Activated gamma-delta T cell treated with Interleukin-2 at 50 U/mL for 16 hours (primary cell): ENCODE data around the gene PCYOX1L.

Experiments used
- DNase-seq: peaks from one replicate; pipeline ENCODE4 v3.0.0-alpha.2; 2020

Gene PCYOX1L, protein sequence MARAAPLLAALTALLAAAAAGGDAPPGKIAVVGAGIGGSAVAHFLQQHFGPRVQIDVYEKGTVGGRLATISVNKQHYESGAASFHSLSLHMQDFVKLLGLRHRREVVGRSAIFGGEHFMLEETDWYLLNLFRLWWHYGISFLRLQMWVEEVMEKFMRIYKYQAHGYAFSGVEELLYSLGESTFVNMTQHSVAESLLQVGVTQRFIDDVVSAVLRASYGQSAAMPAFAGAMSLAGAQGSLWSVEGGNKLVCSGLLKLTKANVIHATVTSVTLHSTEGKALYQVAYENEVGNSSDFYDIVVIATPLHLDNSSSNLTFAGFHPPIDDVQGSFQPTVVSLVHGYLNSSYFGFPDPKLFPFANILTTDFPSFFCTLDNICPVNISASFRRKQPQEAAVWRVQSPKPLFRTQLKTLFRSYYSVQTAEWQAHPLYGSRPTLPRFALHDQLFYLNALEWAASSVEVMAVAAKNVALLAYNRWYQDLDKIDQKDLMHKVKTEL

DNA sequence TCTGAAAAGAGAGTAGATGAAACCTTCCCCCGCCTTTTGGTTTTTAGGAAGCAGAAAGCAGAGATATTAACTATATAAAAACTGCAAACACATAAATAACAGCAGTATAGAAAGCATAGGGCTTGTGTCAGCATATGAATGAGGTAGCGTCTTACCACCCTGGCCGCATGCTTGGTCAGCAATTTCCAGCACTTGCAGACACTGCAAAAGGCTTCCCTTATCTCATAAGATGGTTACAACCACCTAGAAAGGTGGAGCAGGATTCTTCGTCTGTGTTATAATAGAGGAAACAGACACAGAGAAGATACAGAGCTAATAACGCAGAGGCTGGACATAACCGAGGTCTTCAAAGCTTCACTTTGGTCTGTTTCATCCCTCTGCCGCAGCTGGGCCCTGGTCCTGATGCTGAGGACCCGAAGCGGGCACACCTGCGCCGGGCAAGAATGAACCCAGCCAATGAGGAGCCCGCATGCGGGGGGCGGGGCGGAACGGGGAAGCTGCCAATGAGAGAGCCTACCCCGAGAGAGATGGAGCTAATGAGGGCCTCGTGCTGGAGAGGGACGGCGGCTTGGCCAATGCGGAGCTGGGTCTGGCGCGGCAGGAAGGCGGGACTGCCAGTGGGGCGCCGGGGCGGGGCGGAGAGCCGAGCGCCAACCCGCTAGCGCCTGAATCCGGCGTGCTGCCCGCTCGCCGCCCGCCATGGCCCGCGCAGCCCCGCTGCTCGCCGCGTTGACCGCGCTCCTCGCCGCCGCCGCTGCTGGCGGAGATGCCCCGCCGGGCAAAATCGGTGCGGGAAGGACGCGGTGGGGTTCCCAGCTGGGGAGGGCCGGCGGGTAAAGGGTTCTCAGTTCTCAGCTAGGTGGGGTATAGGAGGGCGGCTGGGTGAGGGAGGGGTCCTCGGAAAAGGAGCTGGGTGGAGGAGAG, at the start of gene PCYOX1L:
PCYOX1L (plus strand) TSS at position 677 of the 924 bp plus-strand sequence; CDS start at position 700, 23 bp downstream.
- peak; percentile 89 for DNase-seq

GRCh38 chr5:149309354-149309753, 48.5 kb upstream of the PCYOX1L start:
- DNase-seq = no peak

- no peak for DNase-seq
These were observed 47.4 kb upstream of the PCYOX1L start for GRCh38 chr5:149310488-149310887.

- DNase-seq = no peak
These were observed 46.7 kb upstream of the PCYOX1L start for GRCh38 chr5:149310947-149311658.

DNA sequence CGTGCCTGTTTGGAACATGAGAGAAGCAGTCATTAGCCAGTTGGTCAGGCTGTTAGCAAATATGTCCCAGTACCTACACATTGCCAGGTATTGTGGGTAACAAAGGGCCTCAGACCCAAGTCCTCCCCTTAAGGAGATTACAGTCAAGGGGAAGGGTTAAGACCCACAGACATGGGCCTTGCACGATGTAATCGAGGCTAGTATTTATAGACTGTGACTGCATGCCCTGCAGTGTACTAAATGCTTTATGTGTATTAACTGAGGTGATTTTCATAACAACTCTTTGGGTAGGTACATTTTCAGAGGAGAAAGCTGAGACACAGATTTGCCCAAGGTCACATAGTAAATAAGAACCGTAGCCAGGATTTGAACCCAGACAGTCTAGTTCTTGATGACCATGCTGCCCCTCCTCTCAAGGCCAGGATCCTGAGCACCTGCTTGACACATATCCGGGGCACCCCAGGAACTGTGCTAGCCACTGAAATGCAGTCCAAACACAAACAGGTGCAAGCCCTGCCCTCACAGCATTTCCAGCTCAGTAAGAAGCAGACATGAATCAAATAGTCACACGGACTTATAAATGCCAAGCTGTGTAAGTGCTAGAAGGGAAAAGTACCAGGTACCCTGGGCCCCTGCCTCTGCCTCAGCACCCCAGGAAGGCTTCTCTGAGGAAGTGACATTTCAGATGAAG, 44.5 kb upstream of the PCYOX1L start:
- DNase-seq = no peak

DNA sequence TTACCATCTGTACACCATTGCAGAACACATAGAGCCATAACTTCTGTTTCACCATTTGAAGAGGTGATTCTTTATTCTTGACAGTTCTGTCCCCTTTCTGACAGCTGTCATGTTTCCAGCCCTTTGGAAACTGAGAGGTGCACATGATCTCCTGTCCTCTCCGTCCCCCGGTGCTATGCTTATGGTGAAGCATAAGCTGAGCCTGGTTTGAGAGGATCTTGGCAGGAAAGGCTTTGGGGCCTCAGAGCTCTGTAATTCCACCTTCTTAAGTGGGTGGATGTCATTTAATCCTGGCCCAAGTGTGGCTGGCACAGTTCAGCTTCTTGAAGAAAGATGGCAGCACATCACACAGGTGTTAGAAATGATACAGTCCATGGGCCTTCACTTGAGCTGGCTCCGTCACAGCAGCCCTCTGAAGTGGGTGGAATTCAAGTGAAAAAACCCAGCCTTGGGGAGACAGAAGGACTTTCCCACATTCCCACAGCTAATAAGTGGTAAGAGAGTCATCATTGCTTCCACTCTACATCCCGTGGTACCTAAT, 43.2 kb upstream of the PCYOX1L start:
- no peak for DNase-seq

GRCh38 chr5:149315753-149316152, 42.1 kb upstream of the PCYOX1L start:
- DNase-seq = no peak

DNA sequence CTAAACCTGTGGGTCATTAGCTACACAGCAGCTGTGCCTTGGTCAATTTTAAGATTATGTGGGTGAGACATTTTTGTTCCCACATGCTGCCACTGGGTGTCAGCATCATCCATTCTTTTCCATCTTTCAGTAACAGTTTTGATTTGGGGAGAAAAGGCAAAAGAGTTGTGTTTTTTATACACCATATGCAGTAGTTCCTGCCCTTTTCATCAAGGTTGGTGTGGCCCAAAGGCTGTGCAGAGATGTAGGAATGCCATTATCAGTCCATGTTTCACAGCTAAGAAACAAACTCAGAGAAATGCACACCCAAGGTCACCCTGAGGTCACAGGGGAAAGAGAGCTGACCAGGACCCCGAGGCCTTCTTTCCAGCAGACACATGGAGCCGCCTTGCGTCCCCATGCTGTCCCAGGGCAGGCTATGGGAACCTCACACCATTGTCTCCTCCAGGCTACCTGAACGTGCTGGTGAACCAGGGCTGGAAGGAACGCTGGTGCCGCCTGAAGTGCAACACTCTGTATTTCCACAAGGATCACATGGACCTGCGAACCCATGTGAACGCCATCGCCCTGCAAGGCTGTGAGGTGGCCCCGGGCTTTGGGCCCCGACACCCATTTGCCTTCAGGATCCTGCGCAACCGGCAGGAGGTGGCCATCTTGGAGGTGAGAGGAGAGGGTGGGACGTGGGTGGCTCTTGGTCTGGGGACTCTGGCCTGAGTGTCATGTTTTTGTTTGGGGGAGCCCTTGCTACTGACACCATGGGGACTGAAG, 40.4 kb upstream of the PCYOX1L start:
- DNase-seq = peak; percentile 28

GRCh38 chr5:149319174-149319573, 38.7 kb upstream of the PCYOX1L start:
- DNase-seq = no peak

- DNase-seq = no peak
These were observed 37.0 kb upstream of the PCYOX1L start for GRCh38 chr5:149320791-149321330.

DNA sequence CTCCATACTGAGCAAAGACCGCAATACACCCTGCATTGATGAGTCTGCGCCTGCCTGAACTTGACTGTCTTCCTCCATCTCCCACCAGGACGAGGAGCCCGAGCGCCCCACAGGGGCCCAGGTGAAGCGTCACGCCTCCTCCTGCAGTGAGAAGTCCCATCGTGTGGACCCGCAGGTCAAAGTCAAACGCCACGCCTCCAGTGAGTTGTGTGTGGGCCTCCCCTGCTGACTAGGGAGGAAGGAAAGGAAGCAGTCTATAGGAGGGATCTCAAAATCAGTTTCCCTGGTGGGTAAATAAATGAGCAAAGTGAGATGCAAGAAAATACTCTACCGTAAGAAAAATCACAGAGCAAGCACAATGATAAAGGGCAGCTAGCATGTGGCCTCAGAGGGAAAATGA, 35.3 kb upstream of the PCYOX1L start:
- no peak for DNase-seq

- no peak for DNase-seq
These were observed 34.6 kb upstream of the PCYOX1L start for GRCh38 chr5:149323210-149323609.

DNA sequence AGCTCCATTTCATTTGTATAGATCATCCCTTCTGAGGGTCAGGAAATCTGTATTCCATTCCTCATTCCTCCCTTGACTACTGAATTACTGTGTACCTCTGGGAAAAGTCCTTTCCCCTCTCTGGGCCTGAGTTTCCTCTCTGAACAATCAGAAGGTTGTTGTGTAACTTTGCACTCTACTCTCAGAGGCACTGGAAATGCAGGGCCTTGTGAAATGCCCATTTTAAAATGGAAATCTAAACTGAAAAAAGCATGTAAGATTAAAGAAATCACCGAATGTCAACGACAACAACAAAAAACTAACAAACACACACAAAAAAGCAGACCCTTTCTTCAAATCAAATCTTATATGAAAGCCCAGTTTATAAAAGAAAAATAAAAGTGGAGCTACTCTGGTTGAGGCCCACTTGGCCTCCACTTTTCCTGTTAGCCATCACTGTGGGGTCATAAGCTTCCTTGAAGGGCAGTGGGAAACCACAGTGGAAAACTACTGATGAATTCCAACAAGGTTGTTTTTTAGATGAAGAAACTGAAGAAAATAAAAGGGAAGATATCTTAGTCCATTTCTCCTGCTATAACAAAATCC, 34.1 kb upstream of the PCYOX1L start:
- DNase-seq = no peak

DNA sequence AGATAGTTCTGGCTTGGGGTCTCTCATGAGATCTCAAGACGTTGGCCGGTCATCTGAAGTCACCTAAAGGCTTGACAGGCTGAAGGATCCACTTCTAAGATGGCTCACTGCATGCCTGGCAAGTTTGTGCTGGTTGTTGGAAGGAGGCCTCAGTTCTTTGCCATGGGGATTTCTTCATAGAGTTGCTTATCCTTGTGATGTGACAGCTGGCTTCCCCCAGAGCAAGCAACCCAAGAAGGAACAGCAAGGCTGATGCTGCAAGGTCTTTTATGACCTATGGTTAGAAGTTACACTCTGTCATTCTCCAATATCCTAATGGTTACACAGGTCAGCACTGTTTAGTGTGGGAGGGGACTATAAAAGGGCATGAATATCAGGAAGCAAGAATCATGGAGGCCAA, 33.2 kb upstream of the PCYOX1L start:
- no peak for DNase-seq

GRCh38 chr5:149325166-149325735, 32.6 kb upstream of the PCYOX1L start:
- DNase-seq = no peak

DNA sequence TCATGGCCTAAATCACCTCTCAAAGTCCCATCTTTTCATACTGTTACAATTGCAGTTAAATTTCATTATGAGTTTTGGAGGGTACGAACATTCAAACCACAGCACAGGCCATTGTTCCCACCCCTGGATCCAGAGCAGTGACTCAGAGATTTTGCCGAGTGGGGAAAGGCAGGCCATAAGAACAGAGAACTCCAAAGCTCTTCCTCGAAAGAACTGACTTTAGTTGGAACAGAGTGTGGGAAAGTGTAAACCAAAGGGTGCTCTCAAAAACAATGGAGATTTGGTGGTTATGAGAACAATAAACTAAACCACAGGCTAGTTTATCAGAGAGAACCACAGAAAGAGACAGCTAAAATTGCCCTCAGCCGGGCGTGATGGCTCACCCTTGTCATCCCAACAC, 32.0 kb upstream of the PCYOX1L start:
- no peak for DNase-seq

DNA sequence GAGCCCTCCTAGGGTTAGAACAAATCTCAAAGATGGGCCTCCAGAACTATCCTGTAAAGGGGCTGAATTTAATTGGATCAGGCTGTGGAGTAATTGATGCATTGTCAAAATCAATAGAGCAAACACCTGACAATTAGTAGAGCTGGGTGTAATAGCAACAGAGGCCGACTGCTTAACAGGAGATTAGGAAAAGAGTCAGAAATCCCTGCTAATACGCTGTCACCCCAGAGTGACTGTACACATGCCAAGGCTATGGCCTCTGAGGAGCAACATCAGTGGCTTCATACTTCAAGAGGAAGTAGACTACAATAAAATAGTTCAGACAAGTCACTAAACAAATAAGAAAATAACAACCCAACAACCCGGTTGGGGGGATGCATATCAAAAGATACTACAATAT, 31.2 kb upstream of the PCYOX1L start:
- no peak for DNase-seq

DNA sequence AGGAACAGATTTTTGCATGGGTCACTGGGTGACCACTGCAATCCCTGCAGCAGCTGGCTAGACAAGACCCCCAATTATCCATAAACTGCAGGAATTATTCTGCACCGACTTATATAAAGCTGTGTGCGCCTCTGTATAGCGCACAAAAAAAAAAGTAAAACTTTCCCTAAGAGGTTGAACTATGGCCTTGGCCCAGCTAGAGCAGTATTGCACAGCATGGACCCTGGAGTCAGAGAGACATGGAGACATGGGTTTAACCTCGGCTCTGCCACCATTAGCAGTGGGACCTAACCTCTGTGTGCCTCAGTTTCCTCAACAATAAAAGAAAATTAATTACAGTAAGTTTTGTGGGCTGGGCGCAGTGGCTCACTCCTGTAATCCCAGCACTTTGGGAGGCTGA, 29.7 kb upstream of the PCYOX1L start:
- DNase-seq = no peak

DNA sequence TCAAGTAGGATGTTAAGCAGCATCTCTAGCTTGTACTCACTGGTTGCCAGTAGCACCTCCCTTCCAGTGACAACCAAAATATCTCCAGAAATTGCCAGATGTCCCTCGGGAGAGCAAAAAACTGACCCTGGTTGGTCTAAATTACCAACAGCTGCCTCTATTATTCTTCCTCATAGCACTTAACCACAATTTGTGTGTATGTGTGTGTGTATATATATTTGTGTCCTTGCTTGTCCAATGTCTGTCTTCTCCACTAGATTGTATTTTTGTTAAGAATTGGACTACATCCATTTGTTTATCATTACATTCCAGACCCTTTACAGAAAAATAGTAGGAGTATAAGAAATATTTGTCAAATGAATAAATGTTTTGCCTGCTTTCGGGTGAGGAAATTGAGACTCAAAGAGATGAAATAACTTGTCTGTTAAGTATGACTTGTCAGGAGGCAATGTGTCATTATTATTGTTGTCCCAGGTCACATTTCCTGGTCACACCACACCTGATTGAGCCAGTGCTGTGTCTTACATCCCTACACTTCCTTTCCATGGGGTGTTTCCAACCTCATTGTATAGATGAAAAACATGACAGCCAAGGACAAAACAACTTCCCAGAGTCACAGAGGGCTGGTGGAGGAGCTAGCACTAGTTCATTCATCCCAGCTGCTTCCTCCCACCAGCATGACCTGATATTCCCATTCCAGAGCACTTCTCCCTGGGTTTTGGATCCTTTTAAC, 24.0 kb upstream of the PCYOX1L start:
- DNase-seq = no peak

- DNase-seq = no peak
These were observed 20.1 kb upstream of the PCYOX1L start for GRCh38 chr5:149337736-149338135.
